GM18499 (cell line): Measurements from ENCODE around the gene UGT2B7.

Source experiments
- ATAC-seq: cut with Tn5 transposase; IDR thresholded peaks from one replicate; pipeline ENCODE4 v1.9.1; 2021; ENCODE audit warnings: moderate number of reproducible peaks; ENCODE audit not compliant: insufficient read depth, unreplicated experiment

Gene UGT2B7

GRCh38 chr4:69134471-69134870 is 38.2 kb downstream of the UGT2B7 start:
- ATAC-seq, result no peak

- no peak for ATAC-seq
Measured at GRCh38 chr4:69141320-69141719, 45.0 kb downstream of the UGT2B7 start.

- ATAC-seq, result no peak
Measured at GRCh38 chr4:69147334-69147733, 51.1 kb downstream of the UGT2B7 start.

- no peak for ATAC-seq
Measured at GRCh38 chr4:69154021-69154420, 57.7 kb downstream of the UGT2B7 start.

GRCh38 chr4:69156913-69157312 is 60.6 kb downstream of the UGT2B7 start:
- no peak for ATAC-seq
